GM19372 (cell line): ENCODE measurements around the gene KANSL2.

Experiments
- ATAC-seq: cut with Tn5 transposase; IDR thresholded peaks from one replicate; pipeline ENCODE4 v1.9.1; 2021; ENCODE audit warnings: mild to moderate bottlenecking, low read depth, moderate library complexity; ENCODE audit not compliant: unreplicated experiment

KANSL2 gene

GRCh38 chr12:48618541-48618940 is 63.5 kb downstream of the KANSL2 start:
- peak; percentile 64 for ATAC-seq

- ATAC-seq: no peak
Observed at GRCh38 chr12:48615681-48616080, 66.4 kb downstream of the KANSL2 start.

GRCh38 chr12:48613321-48613720 is 68.7 kb downstream of the KANSL2 start:
- no peak for ATAC-seq
